Measurements from ENCODE around the gene CEP97. TPM values are rescaled to one million over a fixed set of nuclear protein-coding genes. Genes with fewer than 3 reads are reported as not detected.

CEP97 gene
- total RNA-seq, 4 donors from 2014 or later, result 1.1 to 22.1 (median 6.1) TPM

- no peaks in the 10 kb centered on the region for H3K9me3 ChIP-seq
- H3K27ac ChIP-seq, result no peak overlapping the region
- in situ Hi-C loops (cut with MboI; ENCODE audit: low pct_ligation_motif_present in 1 of 4, low pct_unique_long_range_greater_than_20kb in 1 of 4, low sequenced_read_pairs in 3 of 4) (loop anchor here in 1 of 4 donors (10.0 to 25.0 kb wide), 2 partner anchors 410 to 722 kb away; no protein-coding TSS in a partner anchor), intact Hi-C loops (cut with DNase I; ENCODE audit: low total_unique reads) (no loop called here)
- no peak for DNase-seq
- no peaks in the 10 kb centered on the region for H3K27me3 ChIP-seq
- peaks cover 2 to 22% (median 8%) of the 10 kb centered on the region in 4 donors for H3K4me1 ChIP-seq
- no peaks in the 10 kb centered on the region for H3K36me3 ChIP-seq
- TF ChIP-seq CTCF (IDR thresholded peaks at IDR 0.05), result no peak
- no peak for TF ChIP-seq POLR2A (IDR thresholded peaks at IDR 0.05)
- no peak for TF ChIP-seq EP300 (IDR thresholded peaks at IDR 0.05; ENCODE audit: low read depth)
- no peak for TF ChIP-seq POLR2AphosphoS5 (IDR thresholded peaks at IDR 0.05)
- WGBS, 2 donors (ENCODE audit: low coverage in 1 of 2), result 43 to 48% methylated on average over 1 to 3 of the region's 3 CpGs
- no peak overlapping the region for H3K4me3 ChIP-seq
Observed at GRCh38 chr3:101814835-101815234, 90.4 kb downstream of the CEP97 start.

- no peaks in the 10 kb centered on the region for H3K27me3 ChIP-seq
- H3K36me3 ChIP-seq, result no peaks in the 10 kb centered on the region
- in situ Hi-C loops (cut with MboI; ENCODE audit: low pct_ligation_motif_present in 1 of 4, low pct_unique_long_range_greater_than_20kb in 1 of 4, low sequenced_read_pairs in 3 of 4), result loop anchor here in 1 of 4 donors (10.0 to 25.0 kb wide), 2 partner anchors 408 to 721 kb away; no protein-coding TSS in a partner anchor
- no peak overlapping the region for H3K4me3 ChIP-seq
- WGBS, 2 donors (ENCODE audit: low coverage in 1 of 2), result 84 to 85% methylated on average over 4 of the region's 4 CpGs
- no peak for TF ChIP-seq EP300 (IDR thresholded peaks at IDR 0.05; ENCODE audit: low read depth)
- no peak overlapping the region for H3K27ac ChIP-seq
- no peak for DNase-seq
- H3K9me3 ChIP-seq, result no peaks in the 10 kb centered on the region
- intact Hi-C loops (cut with DNase I; ENCODE audit: low total_unique reads), result no loop called here
- peaks cover 0 to 19% (median 7%) of the 10 kb centered on the region in 4 donors for H3K4me1 ChIP-seq
Observed at GRCh38 chr3:101816215-101817149, 92.1 kb downstream of the CEP97 start.

- intact Hi-C loops (cut with DNase I; ENCODE audit: low total_unique reads) (no loop called here), in situ Hi-C loops (cut with MboI; ENCODE audit: low pct_ligation_motif_present in 1 of 4, low pct_unique_long_range_greater_than_20kb in 1 of 4, low sequenced_read_pairs in 3 of 4) (loop anchor here in 1 of 4 donors (10.0 to 25.0 kb wide), 2 partner anchors 407 to 719 kb away; no protein-coding TSS in a partner anchor)
- TF ChIP-seq POLR2A (IDR thresholded peaks at IDR 0.05), result no peak
- TF ChIP-seq CTCF (IDR thresholded peaks at IDR 0.05), result no peak
- no peak for TF ChIP-seq EP300 (IDR thresholded peaks at IDR 0.05; ENCODE audit: low read depth)
- TF ChIP-seq POLR2AphosphoS5 (IDR thresholded peaks at IDR 0.05), result no peak
Observed at GRCh38 chr3:101817992-101818391, 93.6 kb downstream of the CEP97 start.

GRCh38 chr3:101819649-101820206, 95.3 kb downstream of the CEP97 start:
- intact Hi-C loops (cut with DNase I; ENCODE audit: low total_unique reads) (no loop called here), in situ Hi-C loops (cut with MboI; ENCODE audit: low pct_ligation_motif_present in 1 of 4, low pct_unique_long_range_greater_than_20kb in 1 of 4, low sequenced_read_pairs in 3 of 4) (loop anchor here in 1 of 4 donors (10.0 to 25.0 kb wide), 2 partner anchors 405 to 718 kb away; no protein-coding TSS in a partner anchor)
- H3K27ac ChIP-seq, result no peak overlapping the region
- H3K27me3 ChIP-seq, result no peaks in the 10 kb centered on the region
- 78 to 83% methylated on average over 2 of the region's 2 CpGs for WGBS, 2 donors (ENCODE audit: low coverage in 1 of 2)
- no peak overlapping the region for H3K4me3 ChIP-seq
- TF ChIP-seq EP300 (IDR thresholded peaks at IDR 0.05; ENCODE audit: low read depth), result no peak
- TF ChIP-seq POLR2AphosphoS5 (IDR thresholded peaks at IDR 0.05), result no peak
- TF ChIP-seq CTCF (IDR thresholded peaks at IDR 0.05), result no peak
- TF ChIP-seq POLR2A (IDR thresholded peaks at IDR 0.05), result no peak
- no peak for DNase-seq
- H3K4me1 ChIP-seq, result peaks cover 0 to 4% (median under 1%) of the 10 kb centered on the region in 4 donors
- H3K36me3 ChIP-seq, result no peaks in the 10 kb centered on the region
- H3K9me3 ChIP-seq, result no peaks in the 10 kb centered on the region

More at GRCh38 chr3:101817992-101818391, 93.6 kb downstream of the CEP97 start:
- Histone ChIP-seq H3K36me3 (no peaks in the 10 kb centered on the region), H3K4me3 (no peak overlapping the region), H3K27me3 (no peaks in the 10 kb centered on the region), H3K4me1 (peaks cover 0 to 19% (median 7%) of the 10 kb centered on the region in 4 donors), H3K27ac (no peak overlapping the region), H3K9me3 (no peaks in the 10 kb centered on the region)
- 92 to 100% methylated on average over 5 of the region's 5 CpGs for WGBS, 2 donors (ENCODE audit: low coverage in 1 of 2)
- DNase-seq, result no peak

Other genes with a start within 250 kb of the CEP97 start
- 10 to 100 TPM; 11.9 to 26.2 (median 20.3) TPM for gene SENP7, start 211.4 kb upstream of the CEP97 start, total RNA-seq
- gene TRMT10C, start 162.7 kb upstream of the CEP97 start, total RNA-seq, result 10 to 100 TPM in 2 of 4 donors, 1 to 10 TPM in 2; 5.0 to 15.0 (median 11.0) TPM
- gene PCNP, start 150.4 kb upstream of the CEP97 start, total RNA-seq, result 10 to 100 TPM; 55.7 to 95.7 (median 71.9) TPM
- gene ZBTB11, start 47.5 kb upstream of the CEP97 start, total RNA-seq, result 10 to 100 TPM; 11.6 to 29.1 (median 21.5) TPM
- 100 to 1,000 TPM; 215 to 997 (median 604) TPM for gene RPL24, start 37.9 kb upstream of the CEP97 start, total RNA-seq
- gene NXPE3, start 54.6 kb downstream of the CEP97 start, total RNA-seq, result 1 to 10 TPM; 2.2 to 8.1 (median 2.9) TPM
- gene NFKBIZ, start 124.9 kb downstream of the CEP97 start, total RNA-seq, result 100 to 1,000 TPM in 3 of 4 donors, 10 to 100 TPM in 1; 92.4 to 333 (median 176) TPM